ENCODE measurements around the gene RBM47. TPM values are rescaled to one million over a fixed set of nuclear protein-coding genes. Genes with fewer than 3 reads are reported as not detected.

The RBM47 gene
- total and polyA plus RNA-seq, 2 donors (not counting 1 experiment from before 2014, with no cell fraction given) = 5.6 to 12.9 TPM

- ATAC-seq (ENCODE audit: low read depth) (peak; percentile 82), DNase-seq (peak; percentile 80)
- TF ChIP-seq CTCF (IDR thresholded peaks at IDR 0.05) (peak; percentile 59), EZH2 (IDR thresholded peaks at IDR 0.05; ENCODE audit: borderline replicate concordance, insufficient read depth, low read depth, low read length, poor library complexity, severe bottlenecking) (no peak)
- 0% methylated on average over 2 of the region's 5 CpGs for WGBS (ENCODE audit: insufficient coverage)
- intact Hi-C loops (cut with micrococcal nuclease) = loop anchor here (2.0 to 10.0 kb wide), 8 partner anchors 14 to 494 kb away; partner anchors contain the start of gene N4BP2
- peak overlapping the region; percentile 88 for H3K27ac Mint-ChIP-seq
- Histone ChIP-seq H3K79me2 (ENCODE audit: control insufficient read depth, insufficient read depth, low read length) (no peaks in the 10 kb centered on the region), H3K36me3 (replicated peaks in 1 of 2; ENCODE audit: control extremely low read depth in 1 of 2, control insufficient read depth in 1 of 2, extremely low read depth in 1 of 2, insufficient read depth in 2 of 2, low read length in 1 of 2) (no peaks in the 10 kb centered on the region), H3K4me3 (ENCODE audit: control extremely low read depth in 1 of 5, extremely low read depth in 1 of 5, insufficient read depth in 1 of 5, low read depth in 2 of 5, low read length in 4 of 5) (peak overlapping the region; percentile 11 to 72 (median 56)), H3K9me3 (ENCODE audit: control extremely low read depth in 1 of 3, control insufficient read depth in 2 of 3, insufficient read depth in 1 of 3, low read length in 2 of 3) (no peaks in the 10 kb centered on the region), H2AFZ (ENCODE audit: insufficient read depth, low read depth, low read length, poor library complexity, severe bottlenecking) (peak overlapping the region; percentile 72), H3K4me1 (ENCODE audit: control insufficient read depth in 2 of 2, insufficient read depth in 2 of 2, low read length in 2 of 2) (peaks cover 17 to 21% of the 10 kb centered on the region in 2 donors), H3K9ac (ENCODE audit: low read length) (peak overlapping the region; percentile 70), H3K27ac (ENCODE audit: low read length in 2 of 2) (peak overlapping the region; percentile 77 to 84), H3K4me2 (replicated peaks; ENCODE audit: low read depth, low read length, poor library complexity, severe bottlenecking) (peak overlapping the region; percentile 72), H3K27me3 (replicated peaks in 1 of 4; ENCODE audit: control extremely low read depth in 1 of 4, control insufficient read depth in 3 of 4, insufficient read depth in 4 of 4, low read length in 3 of 4) (no peaks in the 10 kb centered on the region), H4K20me1 (ENCODE audit: control insufficient read depth, insufficient read depth, low read length, poor library complexity, severe bottlenecking) (no peaks in the 10 kb centered on the region)
- CTCF ChIA-PET = interaction anchor here (0.6 to 2.3 kb wide), 12 partner anchors 12 to 491 kb away, joined by 3 to 6 read pairs (median 3); no protein-coding TSS in a partner anchor
- no peaks in the 10 kb centered on the region for H3K9me3 Mint-ChIP-seq (ENCODE audit: insufficient read depth)
- peaks cover 32% of the 10 kb centered on the region for H3K4me1 Mint-ChIP-seq
- no peaks in the 10 kb centered on the region for H3K27me3 Mint-ChIP-seq
- peak overlapping the region; percentile 84 for H3K4me3 Mint-ChIP-seq
- POLR2A ChIA-PET = interaction anchor here (0.7 kb wide), 1 partner anchor 234 kb away, joined by 3 read pairs; no protein-coding TSS in a partner anchor
Measured at GRCh38 chr4:40550948-40551462, 78.7 kb downstream of the RBM47 start.

- Histone ChIP-seq H3K4me2 (replicated peaks; ENCODE audit: low read depth, low read length, poor library complexity, severe bottlenecking) (no peak overlapping the region), H3K36me3 (replicated peaks in 1 of 2; ENCODE audit: control extremely low read depth in 1 of 2, control insufficient read depth in 1 of 2, extremely low read depth in 1 of 2, insufficient read depth in 2 of 2, low read length in 1 of 2) (no peaks in the 10 kb centered on the region), H3K27ac (ENCODE audit: low read length in 2 of 2) (peak overlapping the region in 1 of 2 donors; percentile 84), H3K27me3 (replicated peaks in 1 of 4; ENCODE audit: control extremely low read depth in 1 of 4, control insufficient read depth in 3 of 4, insufficient read depth in 4 of 4, low read length in 3 of 4) (no peaks in the 10 kb centered on the region), H2AFZ (ENCODE audit: insufficient read depth, low read depth, low read length, poor library complexity, severe bottlenecking) (peak overlapping the region; percentile 12), H3K9me3 (ENCODE audit: control extremely low read depth in 1 of 3, control insufficient read depth in 2 of 3, insufficient read depth in 1 of 3, low read length in 2 of 3) (no peaks in the 10 kb centered on the region), H3K79me2 (ENCODE audit: control insufficient read depth, insufficient read depth, low read length) (no peaks in the 10 kb centered on the region), H4K20me1 (ENCODE audit: control insufficient read depth, insufficient read depth, low read length, poor library complexity, severe bottlenecking) (no peaks in the 10 kb centered on the region), H3K4me1 (ENCODE audit: control insufficient read depth in 2 of 2, insufficient read depth in 2 of 2, low read length in 2 of 2) (peaks cover 17 to 21% of the 10 kb centered on the region in 2 donors), H3K4me3 (ENCODE audit: control extremely low read depth in 1 of 5, extremely low read depth in 1 of 5, insufficient read depth in 1 of 5, low read depth in 2 of 5, low read length in 4 of 5) (no peak overlapping the region), H3K9ac (ENCODE audit: low read length) (no peak overlapping the region)
- CTCF ChIA-PET = interaction anchor here (0.6 to 2.3 kb wide), 7 partner anchors 11 to 242 kb away, joined by 3 to 6 read pairs (median 5); no protein-coding TSS in a partner anchor
- Mint-ChIP-seq H3K27me3 (no peaks in the 10 kb centered on the region), H3K4me1 (peaks cover 32% of the 10 kb centered on the region), H3K9me3 (ENCODE audit: insufficient read depth) (no peaks in the 10 kb centered on the region), H3K27ac (peak overlapping the region; percentile 63), H3K4me3 (no peak overlapping the region)
- intact Hi-C loops (cut with micrococcal nuclease) = loop anchor here (2.0 to 10.0 kb wide), 8 partner anchors 13 to 493 kb away; partner anchors contain the start of gene N4BP2
- TF ChIP-seq EZH2 (IDR thresholded peaks at IDR 0.05; ENCODE audit: borderline replicate concordance, insufficient read depth, low read depth, low read length, poor library complexity, severe bottlenecking) (no peak), CTCF (IDR thresholded peaks at IDR 0.05) (no peak)
- no peak for DNase-seq
- POLR2A ChIA-PET = no interaction called here
- ATAC-seq (ENCODE audit: low read depth) = no peak
- 54% methylated on average over 4 of the region's 5 CpGs for WGBS (ENCODE audit: insufficient coverage)
Measured at GRCh38 chr4:40550196-40550595, 79.5 kb downstream of the RBM47 start.

Measured in B cell (primary cell).